ENCODE results near the gene SMAD6. TPM values are rescaled to one million over a fixed set of nuclear protein-coding genes. Genes with fewer than 3 reads are reported as not detected.

SMAD6 gene
- total RNA-seq, 1 experiment from 2014 or later, result 19.9 TPM

DNA sequence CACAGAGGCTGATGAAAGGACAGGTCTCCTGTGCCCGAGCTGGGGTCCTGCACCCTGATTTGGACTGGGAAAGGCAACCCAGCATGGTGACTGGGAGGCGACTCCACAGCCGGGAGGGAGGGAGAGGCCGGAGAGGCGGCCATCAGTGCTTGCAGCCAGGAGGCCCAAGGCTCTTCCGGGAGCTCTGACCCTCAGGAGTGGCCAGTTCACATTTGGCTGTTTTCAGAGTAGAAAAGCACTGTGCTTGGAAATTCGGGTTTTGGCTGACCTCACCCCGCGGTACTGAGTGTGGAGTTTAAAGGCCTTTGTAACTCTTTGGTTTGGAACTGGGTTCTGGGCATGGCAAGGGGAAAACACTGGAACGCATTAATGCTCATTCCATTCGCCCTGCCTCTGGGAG lies 31.9 kb downstream of the SMAD6 start:
- ChIA-PET CTCF (no interaction called here), POLR2A (ENCODE audit: unreplicated experiment) (no interaction called here)
- no peak overlapping the region for H3K9ac ChIP-seq (ENCODE audit: low read length)
- H3K9me3 ChIP-seq (ENCODE audit: low read length), result no peaks in the 10 kb centered on the region
- intact Hi-C loops (cut with micrococcal nuclease), result no loop called here
- no peaks in the 10 kb centered on the region for H3K27me3 ChIP-seq (ENCODE audit: low read length)
- DNase-seq (no peak), ATAC-seq (no peak)
- TF ChIP-seq EZH2 (IDR thresholded peaks at IDR 0.05; ENCODE audit: low read length, unreplicated experiment) (no peak), EZH2phosphoT487 (IDR thresholded peaks at IDR 0.05; ENCODE audit: borderline replicate concordance, low read length) (no peak)
- TF ChIP-seq, protein P1, sequence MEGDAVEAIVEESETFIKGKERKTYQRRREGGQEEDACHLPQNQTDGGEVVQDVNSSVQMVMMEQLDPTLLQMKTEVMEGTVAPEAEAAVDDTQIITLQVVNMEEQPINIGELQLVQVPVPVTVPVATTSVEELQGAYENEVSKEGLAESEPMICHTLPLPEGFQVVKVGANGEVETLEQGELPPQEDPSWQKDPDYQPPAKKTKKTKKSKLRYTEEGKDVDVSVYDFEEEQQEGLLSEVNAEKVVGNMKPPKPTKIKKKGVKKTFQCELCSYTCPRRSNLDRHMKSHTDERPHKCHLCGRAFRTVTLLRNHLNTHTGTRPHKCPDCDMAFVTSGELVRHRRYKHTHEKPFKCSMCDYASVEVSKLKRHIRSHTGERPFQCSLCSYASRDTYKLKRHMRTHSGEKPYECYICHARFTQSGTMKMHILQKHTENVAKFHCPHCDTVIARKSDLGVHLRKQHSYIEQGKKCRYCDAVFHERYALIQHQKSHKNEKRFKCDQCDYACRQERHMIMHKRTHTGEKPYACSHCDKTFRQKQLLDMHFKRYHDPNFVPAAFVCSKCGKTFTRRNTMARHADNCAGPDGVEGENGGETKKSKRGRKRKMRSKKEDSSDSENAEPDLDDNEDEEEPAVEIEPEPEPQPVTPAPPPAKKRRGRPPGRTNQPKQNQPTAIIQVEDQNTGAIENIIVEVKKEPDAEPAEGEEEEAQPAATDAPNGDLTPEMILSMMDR (conservative IDR thresholded peaks at IDR 0.05; ENCODE audit: low read depth, low read length), result no peak
- H3F3A ChIP-seq (ENCODE audit: low read length, unreplicated experiment), result no peaks in the 10 kb centered on the region
- no peak overlapping the region for H2AFZ ChIP-seq (ENCODE audit: low read length)
- H3K79me2 ChIP-seq (ENCODE audit: low read length), result peaks cover 38% of the 10 kb centered on the region
- no peak overlapping the region for H3K4me2 ChIP-seq (ENCODE audit: low read length)
- H3K27ac ChIP-seq (ENCODE audit: low read length), result no peak overlapping the region
- no peaks in the 10 kb centered on the region for H3K36me3 ChIP-seq (ENCODE audit: low read depth, low read length)
- BruUV-seq (replicated peaks), result no TSS peak
- no peaks in the 10 kb centered on the region for H4K20me1 ChIP-seq (ENCODE audit: low read length)
- H3K4me1 ChIP-seq (ENCODE audit: insufficient read depth, low read length), result peaks cover 17% of the 10 kb centered on the region
- no peak overlapping the region for H3K4me3 ChIP-seq (ENCODE audit: low read length)
- H3K9me2 ChIP-seq (replicated peaks; ENCODE audit: low read length), result no peaks in the 10 kb centered on the region

DNA sequence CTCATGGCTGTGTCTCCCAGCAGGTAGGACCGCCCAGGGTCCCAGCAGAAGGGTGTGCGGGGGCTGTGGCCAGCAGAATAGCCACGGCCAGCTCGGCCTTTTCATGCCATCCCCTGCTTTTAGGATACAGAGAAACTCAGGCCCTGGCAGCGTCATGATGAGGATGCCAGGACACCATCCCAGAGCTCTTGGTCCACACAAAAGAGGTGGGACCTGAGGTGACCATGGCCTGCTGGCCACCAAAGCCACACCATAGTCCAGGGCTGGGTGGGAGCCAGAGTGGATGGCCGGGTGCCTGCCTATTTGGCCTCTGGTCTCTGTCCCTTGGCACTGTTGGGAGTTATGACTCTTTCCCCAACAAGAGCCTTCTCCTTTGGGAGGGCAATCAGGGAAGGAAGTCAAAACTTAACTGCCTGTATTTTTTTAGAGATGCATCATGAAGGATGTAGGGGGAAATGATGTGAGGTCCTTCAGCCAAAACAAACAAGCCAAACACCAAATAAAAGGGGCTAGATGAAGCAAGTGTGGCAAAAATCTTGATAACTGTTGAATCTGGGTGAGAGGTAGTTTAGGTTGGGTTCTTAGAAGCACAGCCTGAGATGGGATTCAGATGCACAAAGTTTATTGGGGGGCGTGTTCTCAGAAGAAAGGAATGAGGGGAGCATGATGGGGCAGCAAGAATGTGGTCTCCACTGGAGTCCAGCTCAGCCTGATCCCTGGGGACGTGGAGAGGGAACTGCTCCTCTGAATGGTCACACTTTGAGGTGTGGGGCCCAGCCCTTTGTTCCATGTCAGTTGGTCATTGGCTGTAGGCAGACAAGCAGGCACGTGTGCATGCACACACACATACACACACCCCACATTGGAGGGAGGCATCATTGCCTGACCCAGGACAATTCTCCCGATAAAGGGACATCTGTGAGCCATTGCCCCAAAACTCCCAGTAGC lies 33.2 kb downstream of the SMAD6 start:
- intact Hi-C loops (cut with micrococcal nuclease), result loop anchor here (5.0 kb wide), 1 partner anchor 37 kb away; no protein-coding TSS in a partner anchor
- H3K9me2 ChIP-seq (replicated peaks; ENCODE audit: low read length), result no peaks in the 10 kb centered on the region
- no peaks in the 10 kb centered on the region for H3F3A ChIP-seq (ENCODE audit: low read length, unreplicated experiment)
- no peak overlapping the region for H3K4me2 ChIP-seq (ENCODE audit: low read length)
- H3K27ac ChIP-seq (ENCODE audit: low read length), result no peak overlapping the region
- H3K9ac ChIP-seq (ENCODE audit: low read length), result no peak overlapping the region
- H4K20me1 ChIP-seq (ENCODE audit: low read length), result no peaks in the 10 kb centered on the region
- peaks cover 20% of the 10 kb centered on the region for H3K4me1 ChIP-seq (ENCODE audit: insufficient read depth, low read length)
- CTCF ChIA-PET, result no interaction called here
- POLR2A ChIA-PET (ENCODE audit: unreplicated experiment), result no interaction called here
- no peaks in the 10 kb centered on the region for H3K36me3 ChIP-seq (ENCODE audit: low read depth, low read length)
- ATAC-seq (peak; percentile 61), DNase-seq (peak; percentile 22)
- H3K9me3 ChIP-seq (ENCODE audit: low read length), result no peaks in the 10 kb centered on the region
- BruUV-seq (replicated peaks), result TSS peak; percentile 23
- H2AFZ ChIP-seq (ENCODE audit: low read length), result no peak overlapping the region
- H3K79me2 ChIP-seq (ENCODE audit: low read length), result peaks cover 40% of the 10 kb centered on the region
- no peak overlapping the region for H3K4me3 ChIP-seq (ENCODE audit: low read length)
- TF ChIP-seq EZH2 (IDR thresholded peaks at IDR 0.05; ENCODE audit: low read length, unreplicated experiment) (no peak), EZH2phosphoT487 (IDR thresholded peaks at IDR 0.05; ENCODE audit: borderline replicate concordance, low read length) (no peak)
- TF ChIP-seq, protein P1 (conservative IDR thresholded peaks at IDR 0.05; ENCODE audit: low read depth, low read length), result no peak
- H3K27me3 ChIP-seq (ENCODE audit: low read length), result no peaks in the 10 kb centered on the region

DNA sequence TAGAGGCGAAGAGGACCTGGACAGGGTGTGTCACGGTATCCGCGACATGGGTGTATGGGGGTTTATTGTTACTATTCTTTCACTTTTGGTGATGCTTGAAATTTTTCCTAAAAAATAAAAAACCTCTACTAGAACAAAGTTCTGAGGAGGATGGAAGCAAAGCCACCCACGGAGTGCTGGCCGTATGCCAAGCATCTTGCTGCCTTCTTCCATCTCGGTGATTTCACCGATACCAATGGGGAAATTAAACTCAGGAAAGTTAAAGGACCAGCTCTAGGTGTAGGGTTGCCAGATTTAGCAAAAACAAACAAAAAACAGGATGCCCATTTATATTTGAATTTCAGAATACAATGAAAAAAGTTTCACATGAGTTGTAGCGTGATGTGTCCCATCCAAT lies 33.9 kb downstream of the SMAD6 start:
- Histone ChIP-seq H3K4me2 (ENCODE audit: low read length) (no peak overlapping the region), H3K4me1 (ENCODE audit: insufficient read depth, low read length) (peaks cover 21% of the 10 kb centered on the region), H3K79me2 (ENCODE audit: low read length) (peaks cover 35% of the 10 kb centered on the region), H3K9ac (ENCODE audit: low read length) (no peak overlapping the region), H3F3A (ENCODE audit: low read length, unreplicated experiment) (no peaks in the 10 kb centered on the region), H3K27ac (ENCODE audit: low read length) (no peak overlapping the region), H4K20me1 (ENCODE audit: low read length) (no peaks in the 10 kb centered on the region), H3K4me3 (ENCODE audit: low read length) (no peak overlapping the region), H3K9me3 (ENCODE audit: low read length) (no peaks in the 10 kb centered on the region), H3K9me2 (replicated peaks; ENCODE audit: low read length) (no peaks in the 10 kb centered on the region), H3K36me3 (ENCODE audit: low read depth, low read length) (no peaks in the 10 kb centered on the region), H3K27me3 (ENCODE audit: low read length) (no peaks in the 10 kb centered on the region), H2AFZ (ENCODE audit: low read length) (no peak overlapping the region)
- intact Hi-C loops (cut with micrococcal nuclease), result loop anchor here (5.0 kb wide), 1 partner anchor 36 kb away; no protein-coding TSS in a partner anchor
- POLR2A ChIA-PET (ENCODE audit: unreplicated experiment), result no interaction called here
- BruUV-seq (replicated peaks), result no TSS peak
- no peak for TF ChIP-seq EZH2phosphoT487 (IDR thresholded peaks at IDR 0.05; ENCODE audit: borderline replicate concordance, low read length)
- TF ChIP-seq, protein P1 (conservative IDR thresholded peaks at IDR 0.05; ENCODE audit: low read depth, low read length), result no peak
- no peak for TF ChIP-seq EZH2 (IDR thresholded peaks at IDR 0.05; ENCODE audit: low read length, unreplicated experiment)
- ATAC-seq, result no peak
- CTCF ChIA-PET, result interaction anchor here (0.6 kb wide), 1 partner anchor 16 kb away, joined by 5 read pairs; no protein-coding TSS in a partner anchor
- no peak for DNase-seq
